Mesendoderm (in vitro differentiated cells): ENCODE data around the gene TMEM191C.

ENCODE experiments used
- DNase-seq: peaks from one replicate; pipeline ENCODE4 v3.0.0; 2013
- H2AK5ac ChIP-seq: 2 replicates; pipeline ENCODE4 v1.6.1; 2013; ENCODE audit warnings: low read length, inconsistent platforms
- H2BK120ac ChIP-seq: 2 replicates; pipeline ENCODE4 v1.6.1; 2013; ENCODE audit warnings: low read depth, mild to moderate bottlenecking, low read length, moderate library complexity, mixed read lengths
- H2BK15ac ChIP-seq: replicated peaks from 2 replicates; pipeline ENCODE4 v1.6.1; 2013; ENCODE audit warnings: low read depth, mild to moderate bottlenecking, moderate library complexity
- H2BK5ac ChIP-seq: 2 replicates; pipeline ENCODE4 v1.6.1; 2013; ENCODE audit warnings: low read length, inconsistent platforms
- H3K18ac ChIP-seq: 2 replicates; pipeline ENCODE4 v1.6.1; 2013; ENCODE audit warnings: mild to moderate bottlenecking, low read length, mixed read lengths
- H3K23ac ChIP-seq: one replicate; pipeline ENCODE4 v1.6.1; 2013; ENCODE audit warnings: low read length
- H3K27ac ChIP-seq: 2 replicates; pipeline ENCODE4 v1.5.1; 2013; ENCODE audit warnings: low read depth, mild to moderate bottlenecking, inconsistent platforms, low read length, moderate library complexity
- H3K27me3 ChIP-seq: 2 replicates; pipeline ENCODE4 v1.6.1; 2013; ENCODE audit warnings: low read length, control low read depth, mild to moderate bottlenecking, inconsistent platforms; ENCODE audit not compliant: insufficient read depth, poor library complexity
- H3K36me3 ChIP-seq: 2 replicates; pipeline ENCODE4 v1.6.1; 2013; ENCODE audit warnings: low read length, inconsistent platforms; ENCODE audit not compliant: control insufficient read depth, insufficient read depth
- H3K4ac ChIP-seq: one replicate; pipeline ENCODE4 v1.6.1; 2013; ENCODE audit warnings: low read depth, mild to moderate bottlenecking, low read length, moderate library complexity
- H3K4me1 ChIP-seq: 2 replicates; pipeline ENCODE4 v1.6.1; 2013; ENCODE audit warnings: low read depth, low read length, inconsistent platforms; ENCODE audit not compliant: control insufficient read depth
- H3K4me2 ChIP-seq: 2 replicates; pipeline ENCODE4 v1.6.1; 2013; ENCODE audit warnings: low read length
- H3K4me3 ChIP-seq: 2 replicates; pipeline ENCODE4 v1.5.1; 2013; ENCODE audit warnings: mild to moderate bottlenecking, low read length
- H3K56ac ChIP-seq: one replicate; pipeline ENCODE4 v1.6.1; 2013; ENCODE audit warnings: low read length
- H3K79me1 ChIP-seq: 2 replicates; pipeline ENCODE4 v1.6.1; 2013; ENCODE audit warnings: low read length, inconsistent platforms
- H3K79me2 ChIP-seq: 2 replicates; pipeline ENCODE4 v1.6.1; 2013; ENCODE audit warnings: mild to moderate bottlenecking, low read length; ENCODE audit not compliant: control insufficient read depth, insufficient read depth
- H3K9ac ChIP-seq: 2 replicates; pipeline ENCODE4 v1.6.1; 2013; ENCODE audit warnings: low read length, inconsistent platforms
- H4K5ac ChIP-seq: one replicate; pipeline ENCODE4 v1.6.1; 2013; ENCODE audit warnings: low read length
- H4K8ac ChIP-seq: one replicate; pipeline ENCODE4 v1.6.1; 2013; ENCODE audit warnings: low read depth, mild to moderate bottlenecking, control low read depth, low read length, moderate library complexity
- WGBS: extraction: QIAGEN DNeasy Blood & Tissue Kit; methylation state at CpG from one replicate; pipeline ENCODE4 v1.1.7; 2013; ENCODE audit warnings: low lambda C conversion rate, missing lambda C conversion rate; ENCODE audit not compliant: insufficient coverage; ENCODE audit errors: extremely low coverage; 5-methylcytosine and 5-hydroxymethylcytosine counted together

The TMEM191C gene

GRCh38 chr22:21448627-21449416 is 18.4 kb upstream of the TMEM191C start:
- no peaks in the 10 kb centered on the region for H3K4me1 ChIP-seq
- no peaks in the 10 kb centered on the region for H3K27me3 ChIP-seq
- no peak overlapping the region for H2AK5ac ChIP-seq
- H3K79me2 ChIP-seq, result peaks cover 2% of the 10 kb centered on the region
- no peak overlapping the region for H3K4me2 ChIP-seq
- H4K8ac ChIP-seq, result no peak overlapping the region
- no peak overlapping the region for H3K4ac ChIP-seq
- peaks cover 10% of the 10 kb centered on the region for H3K36me3 ChIP-seq
- no peak overlapping the region for H3K9ac ChIP-seq
- no peak overlapping the region for H2BK120ac ChIP-seq
- H3K79me1 ChIP-seq, result peaks cover 19% of the 10 kb centered on the region
- no peak overlapping the region for H3K18ac ChIP-seq
- H3K56ac ChIP-seq, result no peak overlapping the region
- DNase-seq, result no peak
- no peak overlapping the region for H3K4me3 ChIP-seq
- H2BK5ac ChIP-seq, result no peak overlapping the region
- no peak overlapping the region for H3K27ac ChIP-seq
- no CpG with 5 or more reads among the region's 23 CpGs for WGBS
- no peak overlapping the region for H2BK15ac ChIP-seq
- no peak overlapping the region for H4K5ac ChIP-seq
- no peak overlapping the region for H3K23ac ChIP-seq

GRCh38 chr22:21449531-21450319 is 17.5 kb upstream of the TMEM191C start:
- Histone ChIP-seq H2BK120ac (no peak overlapping the region), H2BK5ac (no peak overlapping the region), H4K5ac (no peak overlapping the region), H4K8ac (no peak overlapping the region), H3K36me3 (peaks cover 8% of the 10 kb centered on the region), H3K4me2 (no peak overlapping the region), H3K79me1 (peaks cover 14% of the 10 kb centered on the region), H2AK5ac (no peak overlapping the region), H3K4ac (no peak overlapping the region), H3K18ac (no peak overlapping the region), H3K27me3 (no peaks in the 10 kb centered on the region), H3K4me1 (no peaks in the 10 kb centered on the region), H2BK15ac (no peak overlapping the region), H3K4me3 (no peak overlapping the region), H3K56ac (no peak overlapping the region), H3K9ac (no peak overlapping the region), H3K27ac (no peak overlapping the region), H3K23ac (no peak overlapping the region), H3K79me2 (peaks cover 2% of the 10 kb centered on the region)
- no peak for DNase-seq
- WGBS, result no CpG with 5 or more reads among the region's 23 CpGs

GRCh38 chr22:21450320-21450831 is 16.8 kb upstream of the TMEM191C start:
- Histone ChIP-seq H3K4me3 (no peak overlapping the region), H3K18ac (no peak overlapping the region), H4K5ac (no peak overlapping the region), H2AK5ac (no peak overlapping the region), H3K36me3 (peaks cover 5% of the 10 kb centered on the region), H4K8ac (no peak overlapping the region), H3K79me2 (peaks cover 2% of the 10 kb centered on the region), H2BK5ac (no peak overlapping the region), H2BK15ac (no peak overlapping the region), H3K9ac (no peak overlapping the region), H3K56ac (no peak overlapping the region), H3K4me2 (no peak overlapping the region), H3K23ac (no peak overlapping the region), H3K27ac (no peak overlapping the region), H3K27me3 (no peaks in the 10 kb centered on the region), H2BK120ac (no peak overlapping the region), H3K4ac (no peak overlapping the region), H3K4me1 (no peaks in the 10 kb centered on the region), H3K79me1 (peaks cover 12% of the 10 kb centered on the region)
- no peak for DNase-seq
- no CpG with 5 or more reads among the region's 19 CpGs for WGBS

GRCh38 chr22:21450858-21451353 is 16.3 kb upstream of the TMEM191C start:
- Histone ChIP-seq H3K56ac (no peak overlapping the region), H3K27ac (no peak overlapping the region), H4K5ac (no peak overlapping the region), H3K23ac (no peak overlapping the region), H2BK15ac (no peak overlapping the region), H3K4me1 (no peaks in the 10 kb centered on the region), H3K18ac (no peak overlapping the region), H4K8ac (no peak overlapping the region), H3K79me2 (peaks cover 2% of the 10 kb centered on the region), H2BK120ac (no peak overlapping the region), H3K4ac (no peak overlapping the region), H2AK5ac (no peak overlapping the region), H2BK5ac (no peak overlapping the region), H3K36me3 (peaks cover 4% of the 10 kb centered on the region), H3K9ac (no peak overlapping the region), H3K27me3 (no peaks in the 10 kb centered on the region), H3K4me3 (no peak overlapping the region), H3K79me1 (peaks cover 12% of the 10 kb centered on the region), H3K4me2 (no peak overlapping the region)
- no CpG with 5 or more reads among the region's 9 CpGs for WGBS
- DNase-seq, result no peak

- Histone ChIP-seq H3K4me1 (no peaks in the 10 kb centered on the region), H3K4ac (no peak overlapping the region), H3K18ac (no peak overlapping the region), H3K79me2 (peaks cover 2% of the 10 kb centered on the region), H3K36me3 (no peaks in the 10 kb centered on the region), H3K27ac (no peak overlapping the region), H3K56ac (no peak overlapping the region), H2BK15ac (no peak overlapping the region), H3K9ac (no peak overlapping the region), H3K27me3 (no peaks in the 10 kb centered on the region), H3K23ac (no peak overlapping the region), H3K79me1 (peaks cover 8% of the 10 kb centered on the region), H4K5ac (no peak overlapping the region), H3K4me2 (no peak overlapping the region), H2BK5ac (no peak overlapping the region), H3K4me3 (no peak overlapping the region), H4K8ac (no peak overlapping the region), H2BK120ac (no peak overlapping the region), H2AK5ac (no peak overlapping the region)
- no CpG with 5 or more reads among the region's 7 CpGs for WGBS
- DNase-seq, result no peak
These were observed 15.4 kb upstream of the TMEM191C start for GRCh38 chr22:21451545-21452520.
